HUES6 (cell line): ENCODE data around the gene DAPK1.

Source experiments
- H3K27ac ChIP-seq: 2 replicates; pipeline ENCODE4 v1.7.0; 2013; ENCODE audit warnings: low read depth, mild to moderate bottlenecking, low read length, inconsistent platforms
- H3K27me3 ChIP-seq: 2 replicates; pipeline ENCODE4 v1.6.1; 2013; ENCODE audit warnings: low read length; ENCODE audit not compliant: control insufficient read depth, insufficient read depth
- H3K36me3 ChIP-seq: 2 replicates; pipeline ENCODE4 v1.6.1; 2013; ENCODE audit warnings: low read length; ENCODE audit not compliant: control insufficient read depth, insufficient read depth
- H3K4me1 ChIP-seq: 2 replicates; pipeline ENCODE4 v1.6.1; 2013; ENCODE audit warnings: low read length; ENCODE audit not compliant: control insufficient read depth, insufficient read depth
- H3K4me3 ChIP-seq: 2 replicates; pipeline ENCODE4 v1.5.1; 2013; ENCODE audit warnings: low read depth, low read length
- H3K9ac ChIP-seq: one replicate; pipeline ENCODE4 v1.6.1; 2013; ENCODE audit warnings: mild to moderate bottlenecking, low read length
- H3K9me3 ChIP-seq: 2 replicates; pipeline ENCODE4 v1.6.1; 2013; ENCODE audit warnings: low read depth, low read length; ENCODE audit not compliant: control insufficient read depth, insufficient read depth

The DAPK1 gene

DNA sequence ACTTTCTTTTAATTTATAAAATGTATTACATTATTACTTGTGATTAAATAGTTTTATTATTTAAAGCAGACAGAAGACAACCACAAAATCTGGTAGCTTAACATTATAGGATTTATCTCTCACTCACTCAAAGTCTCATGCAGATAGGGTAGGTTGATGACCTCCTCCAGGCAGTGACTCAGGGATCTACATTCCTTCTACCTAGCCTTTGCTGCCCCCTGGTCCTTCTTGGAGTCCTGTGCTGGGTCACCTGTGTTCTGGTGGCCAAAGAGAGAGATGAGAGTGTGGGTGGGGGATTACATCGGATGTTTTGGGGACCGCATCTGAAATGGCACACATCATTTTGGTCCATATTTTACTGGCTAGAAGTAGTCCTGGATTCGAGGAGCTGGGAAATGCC is 132.6 kb downstream of the DAPK1 start:
- Histone ChIP-seq H3K4me1 (no peaks in the 10 kb centered on the region; the same call in 1 of the 2 replicates), H3K4me3 (no peak overlapping the region), H3K27ac (no peak overlapping the region), H3K36me3 (peaks cover 31% of the 10 kb centered on the region), H3K9me3 (no peaks in the 10 kb centered on the region), H3K27me3 (no peaks in the 10 kb centered on the region), H3K9ac (no peak overlapping the region)

DNA sequence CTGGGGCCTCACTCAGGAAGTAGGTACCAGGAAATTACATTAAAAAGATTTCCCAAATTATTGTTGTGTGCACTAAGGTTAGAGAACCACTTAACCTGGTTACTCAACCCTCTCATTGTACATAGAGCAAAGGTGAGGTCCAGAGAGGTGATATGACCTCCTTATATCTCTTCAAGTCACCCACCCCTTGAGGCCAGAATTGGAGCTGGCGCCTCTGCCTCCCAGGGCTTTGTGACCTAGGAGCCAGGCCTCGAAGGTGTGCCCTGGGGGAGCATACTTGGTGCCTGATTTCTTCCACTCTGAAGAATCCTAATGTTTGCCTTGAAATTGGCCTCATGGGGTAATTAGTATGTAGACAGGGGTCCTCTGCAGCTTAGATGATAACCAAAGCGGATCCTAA is 133.2 kb downstream of the DAPK1 start:
- Histone ChIP-seq H3K9me3 (no peaks in the 10 kb centered on the region), H3K36me3 (peaks cover 30% of the 10 kb centered on the region), H3K27me3 (no peaks in the 10 kb centered on the region)

DNA sequence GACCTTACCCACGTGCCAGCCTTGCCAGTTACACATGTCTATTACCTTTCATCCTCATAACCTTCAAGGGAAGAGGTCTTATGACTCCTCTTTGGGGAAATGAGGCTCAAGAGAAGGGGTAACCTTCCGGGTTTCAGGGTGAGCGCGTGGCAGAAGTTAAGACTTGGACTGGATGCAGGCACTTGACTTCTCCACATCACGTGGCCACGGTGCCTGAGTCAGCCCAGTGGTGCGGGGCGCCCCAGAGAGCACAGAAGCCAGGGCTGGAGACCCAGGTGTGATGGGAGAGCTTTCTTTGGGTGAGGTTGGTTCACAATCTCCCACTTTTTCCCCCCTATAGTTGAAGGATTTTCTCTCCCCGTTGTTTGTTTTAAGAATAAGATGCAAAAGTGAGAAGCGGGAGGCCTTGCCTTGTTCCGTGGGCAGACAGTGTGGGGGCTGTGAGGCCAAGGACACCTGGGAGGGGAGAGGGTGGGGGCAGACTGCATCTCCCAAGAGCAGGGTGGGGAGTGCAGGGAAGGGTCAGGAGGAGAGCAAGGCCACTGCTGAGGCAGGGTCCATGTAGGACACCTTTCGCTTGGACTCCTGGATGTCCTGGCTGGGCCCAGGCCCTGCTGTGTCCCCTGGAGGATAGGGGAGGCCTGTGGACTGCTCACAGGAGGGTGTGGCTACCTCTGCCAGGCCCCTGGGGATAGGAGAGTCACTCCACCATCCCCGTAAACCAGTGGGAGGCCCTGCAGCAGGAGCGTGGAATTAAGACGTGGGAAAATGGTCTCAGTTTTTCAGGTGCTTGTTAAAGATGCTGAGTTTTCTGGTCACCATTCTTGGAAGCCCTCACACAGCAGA is 138.2 kb downstream of the DAPK1 start:
- no peaks in the 10 kb centered on the region for H3K9me3 ChIP-seq
- peaks cover 46% of the 10 kb centered on the region for H3K36me3 ChIP-seq

More for the DNA sequence above, 133.2 kb downstream of the DAPK1 start:
- H3K4me3 ChIP-seq, result no peak overlapping the region
- H3K9ac ChIP-seq, result no peak overlapping the region
- no peak overlapping the region for H3K27ac ChIP-seq
- no peaks in the 10 kb centered on the region; the same call in 1 of the 2 replicates for H3K4me1 ChIP-seq

DNA sequence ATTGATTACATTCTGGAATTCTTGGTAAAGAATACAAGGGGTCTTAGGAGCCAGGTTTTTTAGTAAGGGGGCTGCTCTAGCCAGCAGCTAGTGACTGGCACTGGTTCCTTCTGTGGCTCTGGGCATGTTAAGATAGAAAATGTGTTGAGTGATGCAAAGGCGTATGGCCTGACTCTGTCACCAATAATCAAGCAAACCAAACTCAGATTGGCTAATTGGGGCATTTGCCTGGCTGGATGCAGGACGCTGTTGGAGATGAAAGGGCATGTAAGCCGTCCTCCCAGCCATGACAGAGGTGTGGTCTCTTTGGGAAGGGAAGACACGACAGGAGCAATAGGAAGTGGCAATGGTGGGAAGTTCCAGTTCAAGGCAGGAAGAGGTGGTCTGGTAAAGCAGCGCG is 140.6 kb downstream of the DAPK1 start:
- Histone ChIP-seq H3K27me3 (no peaks in the 10 kb centered on the region), H3K36me3 (peaks cover 68% of the 10 kb centered on the region), H3K4me3 (no peak overlapping the region), H3K9ac (no peak overlapping the region), H3K4me1 (peaks cover 9% of the 10 kb centered on the region; the same call in 1 of the 2 replicates), H3K9me3 (no peaks in the 10 kb centered on the region), H3K27ac (no peak overlapping the region)

More for the DNA sequence above, 138.2 kb downstream of the DAPK1 start:
- H3K27me3 ChIP-seq, result no peaks in the 10 kb centered on the region
- no peak overlapping the region for H3K4me3 ChIP-seq
- H3K4me1 ChIP-seq, result 0 out of 2 replicates have a peak, but pooled peaks cover 3% of the 10 kb centered on the region
- H3K9ac ChIP-seq, result no peak overlapping the region
- no peak overlapping the region for H3K27ac ChIP-seq

DNA sequence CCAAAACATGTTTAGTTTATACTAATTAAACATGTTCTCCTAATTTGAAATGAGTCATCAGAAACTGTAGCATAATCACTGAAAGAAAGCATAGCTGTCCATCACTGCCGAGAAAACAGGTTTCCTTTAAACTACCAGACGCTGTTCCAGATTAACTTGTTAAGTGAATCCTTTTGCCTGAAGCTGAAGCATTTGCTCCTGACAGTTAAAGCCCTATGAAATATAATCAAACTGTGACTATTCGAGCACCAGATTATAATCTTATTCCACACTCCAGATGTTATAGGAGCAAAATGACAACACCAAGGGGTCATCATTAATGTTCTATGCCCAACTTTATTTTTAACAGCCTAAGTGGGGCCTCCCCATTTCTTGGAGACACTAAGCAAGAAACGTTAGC is 142.3 kb downstream of the DAPK1 start:
- Histone ChIP-seq H3K36me3 (peaks cover 60% of the 10 kb centered on the region), H3K4me1 (peaks cover 26% of the 10 kb centered on the region), H3K27ac (no peak overlapping the region), H3K9me3 (no peaks in the 10 kb centered on the region), H3K27me3 (no peaks in the 10 kb centered on the region), H3K9ac (no peak overlapping the region), H3K4me3 (no peak overlapping the region)

DNA sequence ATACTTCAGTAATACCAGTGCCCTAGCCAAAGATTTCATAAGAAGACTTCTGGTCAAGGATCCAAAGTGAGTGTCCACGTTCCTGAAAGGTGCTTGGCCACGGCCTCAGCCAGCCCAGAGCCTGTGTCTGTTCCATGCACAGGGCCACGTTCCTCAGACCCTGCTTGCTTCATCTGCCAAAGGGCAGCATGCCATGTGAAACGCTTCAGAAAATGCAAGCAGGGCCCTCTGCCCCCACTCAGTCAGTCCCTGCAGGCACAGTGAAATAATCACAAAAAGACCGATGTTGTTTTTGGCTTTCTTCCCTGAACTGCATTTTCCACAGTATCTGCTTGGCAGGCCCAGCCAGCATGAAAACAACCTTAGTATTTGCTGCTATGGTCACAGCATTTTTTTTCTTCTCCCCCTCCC is 142.7 kb downstream of the DAPK1 start:
- Histone ChIP-seq H3K9ac (no peak overlapping the region), H3K27me3 (no peaks in the 10 kb centered on the region), H3K27ac (no peak overlapping the region), H3K36me3 (peaks cover 59% of the 10 kb centered on the region), H3K4me1 (peaks cover 27% of the 10 kb centered on the region), H3K4me3 (no peak overlapping the region), H3K9me3 (no peaks in the 10 kb centered on the region)

DNA sequence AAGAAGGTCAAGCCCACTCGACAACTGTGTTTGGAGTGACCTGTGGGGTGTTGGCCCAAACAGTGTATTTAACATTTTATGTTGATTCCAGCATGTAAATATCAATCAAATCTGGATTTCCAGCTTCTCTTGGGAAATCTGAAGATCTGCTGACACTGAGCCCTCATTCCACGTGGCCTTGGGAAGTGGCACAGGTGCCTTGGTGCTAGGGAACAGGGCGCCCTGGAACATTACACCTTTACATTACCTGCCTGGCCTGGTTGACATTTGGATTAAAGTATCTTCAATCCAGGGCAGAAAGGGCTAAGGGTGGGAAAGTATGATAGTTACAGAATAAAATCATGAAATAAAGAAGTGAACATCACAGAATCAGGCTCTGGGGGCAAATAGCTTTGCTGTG is 143.4 kb downstream of the DAPK1 start:
- H3K36me3 ChIP-seq, result peaks cover 66% of the 10 kb centered on the region
- H3K9me3 ChIP-seq, result no peaks in the 10 kb centered on the region
- H3K4me3 ChIP-seq, result no peak overlapping the region
- H3K27me3 ChIP-seq, result no peaks in the 10 kb centered on the region
- H3K9ac ChIP-seq, result no peak overlapping the region
- H3K27ac ChIP-seq, result no peak overlapping the region
- peaks cover 26% of the 10 kb centered on the region for H3K4me1 ChIP-seq

DNA sequence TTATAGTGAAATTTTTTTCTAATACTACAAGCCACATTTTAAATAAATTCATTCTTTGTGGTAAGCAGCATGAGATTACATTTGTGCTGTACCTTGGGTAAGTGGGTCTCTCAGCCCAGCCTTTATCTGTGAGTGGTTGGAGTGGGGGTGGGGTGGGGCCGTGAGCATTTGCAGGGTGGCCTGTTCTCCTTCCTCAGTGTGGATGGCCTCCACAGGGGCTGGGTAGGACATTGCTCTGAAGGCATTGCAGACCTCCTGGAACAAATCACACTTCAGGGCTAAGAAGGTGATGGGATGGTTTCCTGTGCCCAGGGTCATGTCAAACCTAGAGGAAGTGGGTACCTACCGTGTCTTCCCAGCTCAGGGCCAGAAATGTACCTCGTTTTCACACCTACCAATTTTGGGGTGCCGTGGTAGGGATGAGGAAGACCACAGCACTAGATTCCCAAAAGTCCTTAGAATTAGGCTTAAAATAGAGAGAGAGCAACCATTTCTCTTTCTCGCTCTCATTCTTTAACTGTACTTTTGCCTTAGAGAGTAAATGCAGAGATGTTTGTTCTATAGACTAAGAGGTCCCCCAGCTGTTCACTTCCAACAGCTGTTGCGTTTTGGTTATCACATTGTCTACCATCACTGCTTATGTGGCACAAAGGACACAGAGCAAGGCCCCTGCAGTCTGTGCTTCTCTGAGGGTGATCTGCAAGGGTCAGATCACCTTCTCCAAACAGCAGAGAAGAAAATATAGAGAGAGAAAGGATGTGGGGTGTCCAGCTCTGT is 144.9 kb downstream of the DAPK1 start:
- Histone ChIP-seq H3K36me3 (peaks cover 81% of the 10 kb centered on the region), H3K9me3 (no peaks in the 10 kb centered on the region), H3K4me1 (peaks cover 24% of the 10 kb centered on the region), H3K9ac (no peak overlapping the region), H3K27ac (no peak overlapping the region), H3K4me3 (no peak overlapping the region), H3K27me3 (no peaks in the 10 kb centered on the region)

DNA sequence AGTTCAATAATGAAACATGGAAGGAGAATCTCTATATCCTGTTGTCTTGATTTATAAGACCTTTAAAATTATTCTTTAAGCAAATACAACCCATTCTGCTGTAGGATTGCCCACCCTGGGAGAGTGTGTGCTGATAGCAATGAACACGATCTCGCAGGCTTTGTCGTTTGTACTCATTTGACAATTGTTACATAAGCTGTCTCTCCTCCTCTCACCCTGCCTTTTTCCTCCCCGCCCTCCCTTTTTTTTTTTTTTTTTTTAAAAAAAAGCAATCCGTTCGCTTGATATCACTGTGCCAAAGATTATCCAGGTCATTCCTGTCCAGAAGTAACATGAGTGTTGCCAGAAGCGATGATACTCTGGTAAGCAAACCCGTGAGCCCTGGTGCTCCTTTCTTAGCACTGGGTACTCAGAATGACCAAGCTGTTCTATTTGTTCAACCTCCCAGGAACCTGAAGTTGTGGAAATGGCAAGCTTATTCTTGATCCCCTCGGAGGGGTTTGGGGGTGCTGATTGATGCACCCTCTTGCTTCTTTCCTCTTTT is 145.5 kb downstream of the DAPK1 start:
- H3K9ac ChIP-seq, result no peak overlapping the region
- no peak overlapping the region for H3K27ac ChIP-seq
- H3K36me3 ChIP-seq, result peaks cover 84% of the 10 kb centered on the region
- no peaks in the 10 kb centered on the region for H3K27me3 ChIP-seq
- H3K4me1 ChIP-seq, result peaks cover 24% of the 10 kb centered on the region
- no peaks in the 10 kb centered on the region for H3K9me3 ChIP-seq
- H3K4me3 ChIP-seq, result no peak overlapping the region

DNA sequence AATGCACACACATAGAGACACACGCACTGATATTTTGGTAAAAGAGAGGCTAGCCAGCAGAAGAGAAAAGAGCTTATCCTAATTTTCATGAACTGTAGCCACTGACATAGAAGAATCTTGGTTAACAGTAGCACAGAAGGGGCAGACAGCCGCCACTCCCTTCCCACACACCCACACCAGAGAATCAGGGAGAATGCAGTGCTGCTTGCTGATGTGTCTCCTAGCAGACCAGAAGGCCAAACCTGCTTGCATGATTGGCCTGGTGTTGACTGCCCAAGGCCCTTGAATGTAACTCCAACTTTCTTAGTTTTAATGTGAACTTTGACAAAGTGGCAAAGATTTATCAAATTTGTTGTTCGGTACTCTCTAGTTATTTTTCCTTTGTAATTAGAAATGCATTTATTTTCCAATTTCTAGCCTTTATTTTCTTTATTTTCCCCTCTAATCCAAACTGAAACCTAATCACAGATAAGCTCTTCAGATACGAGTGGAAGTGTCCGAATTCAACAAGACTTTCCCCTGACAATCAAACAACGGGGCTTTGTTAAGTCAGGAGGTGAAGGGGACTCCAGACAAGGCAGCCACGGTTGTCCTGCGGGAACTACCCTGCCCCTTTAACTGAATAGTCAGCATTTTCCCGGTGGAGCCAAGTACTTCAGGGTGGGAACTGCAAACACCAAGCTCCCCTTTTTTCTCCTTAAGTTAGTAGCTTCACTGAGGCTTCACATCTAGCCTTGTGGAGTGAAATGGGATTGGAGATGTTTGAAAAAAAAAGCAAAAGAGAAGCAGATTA is 146.3 kb downstream of the DAPK1 start:
- Histone ChIP-seq H3K9me3 (no peaks in the 10 kb centered on the region), H3K9ac (no peak overlapping the region), H3K4me1 (peaks cover 24% of the 10 kb centered on the region), H3K27me3 (no peaks in the 10 kb centered on the region), H3K36me3 (peaks cover 84% of the 10 kb centered on the region), H3K27ac (peak overlapping the region; percentile 41), H3K4me3 (no peak overlapping the region)
